Thoracic aorta (tissue), 2 donors: Measurements from ENCODE around the gene FOSL1. TPM values are rescaled to one million over a fixed set of nuclear protein-coding genes. Genes with fewer than 3 reads are reported as not detected.

Source experiments
- ATAC-seq: fragments of 150-250 bp; one replicate; pipeline ENCODE4 v1.8.0; 2017; ENCODE audit warnings: low read depth; ENCODE audit not compliant: insufficient number of reproducible peaks, low FRiP score
- DNase-seq: peaks from one replicate; pipeline ENCODE4 v3.0.0-alpha.2; 2020; ENCODE audit warnings: low spot score
- H3K27ac ChIP-seq, 2 donors: fragments of 200-600 bp; sonication (generic); 1 replicate in 1 of 2; 2 replicates in 1 of 2; pipeline ENCODE4 v1.5.1; 2016; ENCODE audit warnings: mild to moderate bottlenecking in 2 of 2, moderate library complexity in 2 of 2
- H3K27me3 ChIP-seq: fragments of 200-600 bp; sonication (generic); replicated peaks from 2 replicates; pipeline ENCODE4 v1.6.0; 2016; ENCODE audit warnings: mild to moderate bottlenecking; ENCODE audit not compliant: insufficient read depth
- H3K36me3 ChIP-seq: fragments of 200-600 bp; sonication (generic); one replicate; pipeline ENCODE4 v1.5.1; 2016
- H3K4me1 ChIP-seq, 2 donors: fragments of 200-600 bp; sonication (generic); 1 replicate in 1 of 2; 2 replicates in 1 of 2; pipeline versions ENCODE4 v1.5.1 to v1.6.0; 2016; ENCODE audit warnings: low read depth in 2 of 2, mild to moderate bottlenecking in 1 of 2; ENCODE audit not compliant: control insufficient read depth in 1 of 2
- H3K4me3 ChIP-seq: fragments of 200-600 bp; sonication (generic); 2 replicates; pipeline ENCODE4 v1.5.1; 2016; ENCODE audit warnings: mild to moderate bottlenecking
- H3K9me3 ChIP-seq: fragments of 200-600 bp; sonication (generic); 2 replicates; pipeline ENCODE4 v1.5.1; 2016
- CTCF ChIP-seq: fragments of 200-600 bp; sonication (generic); IDR thresholded peaks from one replicate; pipeline ENCODE4 v1.5.1; 2019; ENCODE audit warnings: antibody characterized with exemption
- total RNA-seq, 2 donors: library from RNA; depleted of rRNA; stranded (reverse); fragments of >200 nt; gene quantifications; one replicate each; pipeline versions ENCODE4 v1.1.0 to v1.2.3, GENCODE V29; 2016

The FOSL1 gene
- total RNA-seq, 2 donors from 2014 or later = 25.6 to 143 TPM

DNA sequence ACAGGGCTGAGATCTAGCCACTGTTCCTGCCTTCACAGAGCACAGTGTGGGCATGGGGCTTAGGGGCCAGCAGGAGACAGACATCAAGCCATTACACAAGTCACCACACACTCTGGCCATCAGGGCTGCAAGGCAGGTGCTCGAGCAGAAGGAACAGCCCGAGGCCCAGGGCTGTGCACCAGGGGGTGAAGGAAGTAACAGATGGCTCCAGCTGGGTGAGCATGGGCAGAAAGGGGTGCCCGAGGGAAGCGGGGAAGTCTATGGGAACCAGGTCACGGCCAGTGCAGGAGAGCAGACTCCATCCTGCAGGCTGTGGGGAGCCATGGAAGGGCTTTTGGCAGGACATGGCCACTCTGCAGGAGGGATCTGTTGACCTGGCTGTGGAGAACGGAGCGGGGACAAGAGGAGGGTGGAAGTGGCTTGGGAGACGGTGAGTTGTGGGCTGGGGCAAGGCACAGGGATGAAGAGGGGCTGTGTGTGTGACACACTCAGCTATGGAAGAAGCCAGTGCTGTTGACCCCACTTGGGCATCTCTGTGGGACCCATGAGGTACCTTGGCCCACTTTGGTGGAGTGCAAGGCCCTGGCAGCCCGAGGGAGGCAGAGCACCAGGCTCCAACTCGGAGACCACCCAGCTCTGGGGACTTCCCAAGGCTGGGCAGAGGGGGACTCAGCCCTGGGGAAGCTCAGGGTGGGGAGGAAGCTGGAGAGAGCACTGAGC is 15.1 kb upstream of the FOSL1 start:
- Histone ChIP-seq H3K27me3 (no peaks in the 10 kb centered on the region), H3K36me3 (no peaks in the 10 kb centered on the region), H3K4me3 (peak overlapping the region; percentile 100), H3K9me3 (no peaks in the 10 kb centered on the region), H3K4me1 (peaks cover 41 to 58% of the 10 kb centered on the region in 2 donors), H3K27ac (peak overlapping the region; percentile 91 to 96)
- DNase-seq (no peak), ATAC-seq (no peak)
- TF ChIP-seq CTCF = no peak

DNA sequence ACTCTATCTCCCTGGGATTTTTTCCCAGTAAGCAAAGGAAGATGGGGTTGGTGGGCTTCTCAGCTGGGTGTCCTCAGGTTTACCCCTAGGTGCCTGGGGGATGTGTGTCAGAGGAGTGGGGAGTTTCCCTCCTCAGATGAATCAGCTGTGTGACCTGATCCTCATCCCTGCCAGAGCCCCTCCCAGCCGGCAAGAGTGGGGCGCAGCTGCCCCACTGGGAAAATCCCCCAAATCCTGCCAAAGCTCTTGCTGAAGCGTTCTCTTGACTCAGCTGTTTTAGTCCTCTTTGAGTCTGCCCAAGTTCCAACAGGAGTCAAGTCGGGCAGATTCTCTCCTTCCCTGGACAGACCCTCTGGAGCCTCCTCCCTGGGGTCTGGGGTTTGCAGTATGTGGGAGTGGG is 12.7 kb upstream of the FOSL1 start:
- H3K9me3 ChIP-seq = no peaks in the 10 kb centered on the region
- H3K27me3 ChIP-seq = no peaks in the 10 kb centered on the region
- H3K36me3 ChIP-seq = no peaks in the 10 kb centered on the region
- DNase-seq = no peak
- peak overlapping the region in 1 of 2 donors; percentile 11 for H3K27ac ChIP-seq
- TF ChIP-seq CTCF = no peak
- H3K4me3 ChIP-seq = no peak overlapping the region
- H3K4me1 ChIP-seq = peaks cover 35 to 52% of the 10 kb centered on the region in 2 donors
- no peak for ATAC-seq

GRCh38 chr11:65911682-65912568 is 11.7 kb upstream of the FOSL1 start:
- Histone ChIP-seq H3K27ac (peak overlapping the region in 1 of 2 donors; percentile 29), H3K4me1 (peaks cover 25 to 42% of the 10 kb centered on the region in 2 donors), H3K27me3 (no peaks in the 10 kb centered on the region), H3K4me3 (peak overlapping the region; percentile 17), H3K36me3 (no peaks in the 10 kb centered on the region), H3K9me3 (no peaks in the 10 kb centered on the region)
- no peak for DNase-seq
- peak; percentile 24 for ATAC-seq
- peak; percentile 24 for TF ChIP-seq CTCF

GRCh38 chr11:65907878-65908277 is 7.7 kb upstream of the FOSL1 start:
- DNase-seq (no peak), ATAC-seq (no peak)
- H3K9me3 ChIP-seq = no peaks in the 10 kb centered on the region
- H3K36me3 ChIP-seq = no peaks in the 10 kb centered on the region
- no peak overlapping the region for H3K27ac ChIP-seq
- H3K4me3 ChIP-seq = no peak overlapping the region
- peaks cover 7 to 18% of the 10 kb centered on the region in 2 donors for H3K4me1 ChIP-seq
- no peak for TF ChIP-seq CTCF
- no peaks in the 10 kb centered on the region for H3K27me3 ChIP-seq

- TF ChIP-seq CTCF = no peak
- Histone ChIP-seq H3K9me3 (no peaks in the 10 kb centered on the region), H3K27me3 (no peaks in the 10 kb centered on the region), H3K27ac (no peak overlapping the region), H3K4me1 (peaks cover under 1 to 5% of the 10 kb centered on the region in 2 donors), H3K4me3 (no peak overlapping the region), H3K36me3 (no peaks in the 10 kb centered on the region)
- no peak for ATAC-seq
- DNase-seq = no peak
Observed at GRCh38 chr11:65906602-65907001, 6.4 kb upstream of the FOSL1 start.
